Neuronal stem cell (in vitro differentiated cells): ENCODE measurements around the gene CCDC175.

Experiments used
- DNase-seq: peaks from one replicate; pipeline ENCODE4 v3.0.0-alpha.2; 2013; ENCODE audit warnings: low spot score
- H2AFZ ChIP-seq: one replicate; pipeline ENCODE4 v1.6.1; 2013; ENCODE audit warnings: mild to moderate bottlenecking, low read length, inconsistent platforms
- H2AK5ac ChIP-seq: 2 replicates; pipeline ENCODE4 v1.6.1; 2013; ENCODE audit warnings: low read depth, mild to moderate bottlenecking, inconsistent platforms, low read length, moderate library complexity, mixed read lengths
- H2BK120ac ChIP-seq: 2 replicates; pipeline ENCODE4 v1.6.1; 2013; ENCODE audit warnings: low read depth, mild to moderate bottlenecking, inconsistent platforms, low read length, moderate library complexity, mixed read lengths
- H2BK12ac ChIP-seq: one replicate; pipeline ENCODE4 v1.6.1; 2013; ENCODE audit warnings: low read length, inconsistent platforms
- H2BK15ac ChIP-seq: 2 replicates; pipeline ENCODE4 v1.6.1; 2013; ENCODE audit warnings: mild to moderate bottlenecking, low read length, inconsistent platforms, mixed read lengths
- H2BK5ac ChIP-seq: one replicate; pipeline ENCODE4 v1.6.1; 2013; ENCODE audit warnings: inconsistent platforms, mild to moderate bottlenecking, low read length, moderate library complexity
- H3K14ac ChIP-seq: one replicate; pipeline ENCODE4 v1.6.1; 2013; ENCODE audit warnings: low read length, inconsistent platforms
- H3K18ac ChIP-seq: 2 replicates; pipeline ENCODE4 v1.6.1; 2013; ENCODE audit warnings: low read length, inconsistent platforms
- H3K23ac ChIP-seq: 2 replicates; pipeline ENCODE4 v1.6.1; 2013; ENCODE audit warnings: low read depth, mild to moderate bottlenecking, mixed read lengths, low read length, inconsistent platforms; ENCODE audit not compliant: poor library complexity
- H3K27ac ChIP-seq: replicated peaks from 3 replicates; pipeline ENCODE4 v1.5.1; 2013; ENCODE audit warnings: low read length, inconsistent platforms
- H3K27me3 ChIP-seq, 3 experiments: 2 replicates each; pipeline ENCODE4 v1.6.1; 2013; ENCODE audit warnings: low read length in 3 of 3, mild to moderate bottlenecking in 2 of 3, inconsistent platforms in 1 of 3, low read depth in 1 of 3, mixed read lengths in 1 of 3, moderate library complexity in 1 of 3; ENCODE audit not compliant: control insufficient read depth in 3 of 3, insufficient read depth in 3 of 3
- H3K36me3 ChIP-seq, 2 donors: replicated peaks in 1 of 2; 2 replicates each; pipeline ENCODE4 v1.6.1; 2013; ENCODE audit warnings: low read length in 2 of 2; ENCODE audit not compliant: control insufficient read depth in 2 of 2, insufficient read depth in 2 of 2
- H3K4ac ChIP-seq: 2 replicates; pipeline ENCODE4 v1.6.1; 2013; ENCODE audit warnings: inconsistent platforms, mild to moderate bottlenecking, low read length, moderate library complexity
- H3K4me1 ChIP-seq, 2 donors: 1 replicate in 1 of 2; 2 replicates in 1 of 2; pipeline ENCODE4 v1.6.1; 2013; ENCODE audit warnings: low read length in 2 of 2, low read depth in 1 of 2; ENCODE audit not compliant: control insufficient read depth in 2 of 2, insufficient read depth in 1 of 2
- H3K4me2 ChIP-seq: one replicate; pipeline ENCODE4 v1.6.1; 2013; ENCODE audit warnings: mild to moderate bottlenecking, low read length, inconsistent platforms; ENCODE audit not compliant: insufficient read depth, poor library complexity, severe bottlenecking
- H3K4me3 ChIP-seq, 2 donors: 2 replicates each; pipeline ENCODE4 v1.5.1; 2013; ENCODE audit warnings: low read length in 2 of 2, mild to moderate bottlenecking in 2 of 2, inconsistent platforms in 1 of 2, moderate library complexity in 1 of 2
- H3K79me1 ChIP-seq: one replicate; pipeline ENCODE4 v1.6.1; 2013; ENCODE audit warnings: low read depth, mild to moderate bottlenecking, inconsistent platforms, low read length, moderate library complexity
- H3K9ac ChIP-seq: one replicate; pipeline ENCODE4 v1.6.1; 2013; ENCODE audit warnings: mild to moderate bottlenecking, low read depth, low read length, inconsistent platforms; ENCODE audit not compliant: poor library complexity
- H3K9me3 ChIP-seq, 2 donors: replicated peaks in 1 of 2; 2 replicates each; pipeline versions ENCODE3 to v1.6.1; 2013; ENCODE audit warnings: low read length in 2 of 2, mild to moderate bottlenecking in 2 of 2, inconsistent platforms in 1 of 2, low read depth in 1 of 2, mixed read lengths in 1 of 2, moderate library complexity in 1 of 2; ENCODE audit not compliant: control insufficient read depth in 2 of 2, insufficient read depth in 1 of 2
- H4K8ac ChIP-seq: one replicate; pipeline ENCODE4 v1.6.1; 2013; ENCODE audit warnings: low read depth, mild to moderate bottlenecking, inconsistent platforms, low read length, moderate library complexity
- H4K91ac ChIP-seq: one replicate; pipeline ENCODE4 v1.6.1; 2013; ENCODE audit warnings: low read length, low read depth, mild to moderate bottlenecking, inconsistent platforms; ENCODE audit not compliant: poor library complexity
- WGBS, 2 donors: extraction: QIAGEN DNeasy Blood & Tissue Kit; methylation state at CpG; one replicate each; pipeline ENCODE4 v1.1.7; 2013; ENCODE audit warnings: missing lambda C conversion rate in 2 of 2, mixed read lengths in 1 of 2; ENCODE audit not compliant: insufficient read length in 2 of 2, insufficient replicate concordance in 1 of 2; ENCODE audit errors: extremely low coverage in 2 of 2; 5-methylcytosine and 5-hydroxymethylcytosine counted together

CCDC175 gene

DNA sequence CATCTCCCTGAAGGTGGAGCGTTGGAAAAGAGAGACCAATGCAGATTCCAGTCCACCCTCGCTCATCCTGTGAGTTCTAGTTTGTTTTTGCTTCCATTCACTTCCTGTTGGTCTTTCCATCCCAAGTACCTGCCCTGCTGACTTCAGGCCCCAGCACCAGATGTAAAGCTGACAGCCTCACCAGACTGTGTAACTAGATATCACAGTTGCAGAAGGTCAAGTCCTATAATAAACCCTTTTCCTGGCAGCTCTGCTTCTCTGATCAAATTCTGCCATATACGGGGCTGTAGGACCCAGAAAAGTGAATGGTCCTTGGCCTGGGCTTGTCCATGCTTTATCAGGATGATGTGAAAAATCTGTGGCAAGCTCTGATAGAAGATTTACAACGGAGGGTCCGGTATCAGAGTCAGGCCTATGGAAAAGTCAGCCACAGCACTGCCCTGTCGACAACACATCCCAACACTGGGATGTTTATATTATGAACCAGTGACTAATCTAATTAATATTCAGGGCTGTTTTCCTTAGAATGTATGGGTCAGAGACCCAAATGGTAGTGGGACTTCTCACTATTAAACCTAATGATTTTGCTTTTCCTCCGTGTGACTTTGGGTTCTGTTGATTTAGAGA, 42.1 kb downstream of the CCDC175 start:
- Histone ChIP-seq H4K91ac (no peak overlapping the region), H3K23ac (no peak overlapping the region), H4K8ac (no peak overlapping the region), H3K18ac (no peak overlapping the region), H3K4me3 (no peak overlapping the region), H2BK15ac (no peak overlapping the region), H3K27ac (no peak overlapping the region), H3K14ac (no peak overlapping the region), H3K79me1 (no peaks in the 10 kb centered on the region), H2BK5ac (no peak overlapping the region), H2BK120ac (no peak overlapping the region), H3K36me3 (no peaks in the 10 kb centered on the region), H3K4ac (no peak overlapping the region), H2AFZ (no peak overlapping the region), H3K9ac (no peak overlapping the region), H3K4me1 (no peaks in the 10 kb centered on the region), H2AK5ac (no peak overlapping the region), H3K27me3 (no peaks in the 10 kb centered on the region), H3K4me2 (no peak overlapping the region), H3K9me3 (no peaks in the 10 kb centered on the region), H2BK12ac (no peak overlapping the region)
- WGBS, 2 donors, result no CpG with 5 or more reads among the region's 7 CpGs
- DNase-seq, result no peak

GRCh38 chr14:59532419-59532818, 44.2 kb downstream of the CCDC175 start:
- Histone ChIP-seq H3K9me3 (no peaks in the 10 kb centered on the region), H2BK120ac (no peak overlapping the region), H3K79me1 (no peaks in the 10 kb centered on the region)

DNA sequence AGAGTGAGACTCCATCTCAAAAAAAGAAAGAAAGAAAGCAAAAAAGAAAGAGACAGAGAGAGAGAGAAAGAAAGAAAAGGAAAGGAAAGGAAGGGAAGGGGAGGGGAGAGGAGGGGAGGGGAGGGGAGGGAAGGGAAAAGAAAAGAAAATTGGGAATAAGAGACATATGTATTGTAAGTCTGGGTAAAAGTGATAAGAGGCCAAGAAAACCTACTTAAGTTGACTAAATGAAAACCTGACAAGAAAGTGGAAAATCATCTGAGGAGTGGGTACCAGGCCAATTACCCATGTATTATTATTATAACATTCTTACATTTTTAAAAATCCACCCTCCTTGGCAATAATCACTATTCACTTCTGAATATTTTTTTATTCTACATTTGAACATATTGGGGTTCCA, 46.3 kb downstream of the CCDC175 start:
- Histone ChIP-seq H3K27me3 (no peaks in the 10 kb centered on the region), H3K18ac (no peak overlapping the region), H4K91ac (no peak overlapping the region), H2AK5ac (no peak overlapping the region), H3K4me1 (no peaks in the 10 kb centered on the region), H4K8ac (no peak overlapping the region), H3K23ac (no peak overlapping the region), H3K4ac (no peak overlapping the region), H3K14ac (no peak overlapping the region), H2BK5ac (no peak overlapping the region), H3K4me2 (no peak overlapping the region), H2AFZ (no peak overlapping the region), H3K9ac (no peak overlapping the region), H2BK12ac (no peak overlapping the region), H3K79me1 (no peaks in the 10 kb centered on the region), H3K36me3 (no peaks in the 10 kb centered on the region), H3K9me3 (no peaks in the 10 kb centered on the region), H3K4me3 (no peak overlapping the region), H2BK120ac (no peak overlapping the region), H2BK15ac (no peak overlapping the region), H3K27ac (no peak overlapping the region)
- no peak for DNase-seq

More at GRCh38 chr14:59532419-59532818, 44.2 kb downstream of the CCDC175 start:
- Histone ChIP-seq H4K91ac (no peak overlapping the region), H3K27me3 (no peaks in the 10 kb centered on the region), H3K27ac (no peak overlapping the region), H3K4ac (no peak overlapping the region), H2BK12ac (no peak overlapping the region), H3K4me3 (no peak overlapping the region), H2AFZ (no peak overlapping the region), H3K4me2 (no peak overlapping the region), H3K9ac (no peak overlapping the region), H3K14ac (no peak overlapping the region), H4K8ac (peak overlapping the region; percentile 57), H2AK5ac (no peak overlapping the region), H3K4me1 (no peaks in the 10 kb centered on the region), H3K36me3 (no peaks in the 10 kb centered on the region), H3K18ac (peak overlapping the region; percentile 22), H2BK5ac (no peak overlapping the region), H3K23ac (no peak overlapping the region), H2BK15ac (no peak overlapping the region)
- no peak for DNase-seq
- WGBS, 2 donors, result no CpG with 5 or more reads among the region's 1 CpG

DNA sequence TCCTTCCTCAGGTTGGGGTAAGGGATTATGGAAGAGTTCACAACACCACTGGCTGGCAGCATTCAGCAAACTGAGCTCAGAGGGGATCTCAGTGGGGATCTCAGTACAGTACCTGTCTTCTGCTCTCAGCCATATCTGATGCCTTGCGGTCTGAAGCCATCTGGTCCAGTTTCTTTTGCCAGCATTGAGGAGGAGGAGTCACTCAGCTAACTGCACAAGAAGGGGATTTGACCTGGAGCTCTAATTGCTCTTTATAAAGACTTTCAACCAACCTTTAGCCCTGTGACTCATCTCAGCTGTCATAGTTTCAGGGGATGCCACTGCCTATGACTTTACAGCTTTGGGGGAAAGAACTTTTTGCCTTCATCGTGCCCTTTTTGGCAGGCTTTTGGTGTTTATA, 47.4 kb downstream of the CCDC175 start:
- no peak overlapping the region for H3K23ac ChIP-seq
- no peak for DNase-seq
- no peak overlapping the region for H3K27ac ChIP-seq
- H2AK5ac ChIP-seq, result no peak overlapping the region
- no peak overlapping the region for H2BK120ac ChIP-seq
- H3K79me1 ChIP-seq, result no peaks in the 10 kb centered on the region
- H3K9me3 ChIP-seq, result no peaks in the 10 kb centered on the region
- no peak overlapping the region for H3K4ac ChIP-seq
- H2BK12ac ChIP-seq, result no peak overlapping the region
- no peak overlapping the region for H2BK15ac ChIP-seq
- no peak overlapping the region for H2BK5ac ChIP-seq
- H3K4me3 ChIP-seq, result no peak overlapping the region
- H3K14ac ChIP-seq, result no peak overlapping the region
- no peak overlapping the region for H3K18ac ChIP-seq
- no peaks in the 10 kb centered on the region for H3K36me3 ChIP-seq
- H3K4me2 ChIP-seq, result no peak overlapping the region
- no peak overlapping the region for H4K8ac ChIP-seq
- H3K9ac ChIP-seq, result no peak overlapping the region
- H3K27me3 ChIP-seq, result no peaks in the 10 kb centered on the region
- no peak overlapping the region for H4K91ac ChIP-seq
- H3K4me1 ChIP-seq, result no peaks in the 10 kb centered on the region
- H2AFZ ChIP-seq, result no peak overlapping the region
- WGBS, 2 donors, result no CpG with 5 or more reads among the region's 2 CpGs
